SK-N-MC (cell line): ENCODE data around the gene GUCA1C.

Source experiments
- EZH2 ChIP-seq: fragments of 200-600 bp; sonication (generic); IDR thresholded peaks from one replicate; pipeline ENCODE4 v1.6.1; 2017; ENCODE audit warnings: antibody characterized with exemption
- FOXP2 ChIP-seq: optimal IDR thresholded peaks from 2 replicates; pipeline ENCODE3; 2011; ENCODE audit warnings: mild to moderate bottlenecking, moderate library complexity; ENCODE audit not compliant: insufficient read depth; ENCODE audit errors: extremely low read length, control extremely low read depth
- POLR2AphosphoS5 ChIP-seq: IDR thresholded peaks from 2 replicates; pipeline ENCODE4 v1.6.1; 2012; ENCODE audit warnings: mild to moderate bottlenecking, low read depth, low read length, borderline replicate concordance

DNA sequence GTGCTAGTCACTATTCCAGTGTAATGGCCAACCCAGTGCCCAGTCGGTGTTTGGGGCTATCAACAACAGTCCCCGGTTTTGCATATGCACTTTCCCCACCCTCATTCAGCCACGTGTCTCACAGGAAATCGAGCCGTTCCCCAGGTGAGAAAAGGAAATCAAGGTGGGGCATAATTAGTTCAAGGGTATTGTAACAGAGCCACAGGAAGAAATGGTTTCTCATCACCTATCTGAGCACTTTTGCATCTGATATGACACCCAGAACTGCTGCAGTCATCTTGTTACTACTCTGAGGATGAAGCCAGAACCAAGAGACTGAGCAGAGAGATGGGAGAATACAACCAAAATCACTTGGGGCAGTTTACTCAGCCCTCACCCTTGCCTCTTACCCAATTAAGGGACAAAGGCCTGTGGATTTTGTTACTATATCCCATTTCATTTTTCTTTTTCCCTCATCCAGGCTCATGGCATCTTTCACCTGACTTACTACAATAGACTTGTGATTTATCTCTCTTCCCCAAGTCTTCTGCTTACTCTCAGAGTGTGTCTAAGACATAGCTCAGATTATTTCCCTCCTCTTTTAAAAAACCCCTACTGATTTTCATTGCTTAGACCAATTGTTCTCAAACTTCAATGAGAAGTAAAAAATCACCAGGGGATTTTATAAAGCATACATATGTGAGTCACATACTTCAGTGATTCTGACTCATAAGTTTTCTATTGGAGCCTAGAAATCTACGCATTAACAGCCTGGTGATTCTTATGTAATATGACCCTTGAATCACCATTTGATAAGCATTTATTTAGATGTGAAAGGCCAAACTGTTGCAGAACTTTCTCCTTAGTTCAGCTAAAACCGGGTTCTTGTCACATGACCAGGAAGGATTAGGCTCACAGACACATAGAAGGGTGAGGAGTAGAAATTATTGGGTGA, 90.5 kb downstream of the GUCA1C start:
- TF ChIP-seq POLR2AphosphoS5 (no peak), EZH2 (no peak), FOXP2 (no peak)
